GM15510 (cell line): ENCODE results near the gene NATD1.

Source experiments
- POLR2A ChIP-seq: IDR thresholded peaks from 3 replicates; pipeline ENCODE4 v1.6.1; 2011; ENCODE audit warnings: borderline replicate concordance; ENCODE audit not compliant: insufficient read length; ENCODE audit errors: extremely low read depth

The NATD1 gene

DNA sequence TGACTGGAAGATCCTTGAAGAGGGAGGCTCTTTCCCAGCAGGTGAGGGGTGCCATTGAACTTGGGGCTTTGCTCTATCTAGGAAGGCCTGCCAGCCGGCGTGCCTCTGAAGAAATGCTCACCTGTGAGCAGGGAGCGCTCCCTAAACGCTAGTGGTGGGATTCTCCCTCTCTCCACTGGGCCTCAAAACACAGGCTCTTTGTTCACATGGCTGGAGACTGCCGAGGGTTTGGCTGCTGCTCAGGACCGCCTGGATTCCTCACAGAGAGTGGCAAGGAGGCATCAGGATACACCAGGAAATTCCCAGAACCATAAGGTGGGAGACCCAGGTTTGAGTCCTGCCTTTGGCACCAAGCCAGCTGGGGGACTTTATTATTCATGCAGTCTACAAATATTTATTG, 21.7 kb downstream of the NATD1 start:
- TF ChIP-seq POLR2A = no peak

GRCh38 chr17:21228845-21229244, 24.4 kb downstream of the NATD1 start:
- TF ChIP-seq POLR2A = no peak

DNA sequence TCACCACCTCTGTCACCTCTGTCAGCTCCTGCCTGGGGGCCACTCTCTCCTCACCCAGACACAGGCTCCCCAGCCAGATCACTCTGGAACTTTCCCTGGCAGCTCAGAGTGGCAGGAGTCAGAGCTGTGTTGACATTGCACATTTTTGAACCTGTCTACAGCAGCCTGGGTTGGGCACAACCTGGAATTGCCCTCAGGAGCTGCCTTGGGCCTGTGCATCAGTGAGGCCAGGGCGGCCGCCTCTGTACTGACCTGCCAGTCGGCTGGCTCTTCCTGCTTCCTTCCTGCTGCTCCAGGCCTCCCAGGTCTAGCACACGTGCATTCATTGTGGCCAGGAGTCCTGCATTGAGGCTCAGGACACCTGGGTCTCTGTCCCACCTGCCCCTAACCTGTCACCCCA, 25.1 kb downstream of the NATD1 start:
- no peak for TF ChIP-seq POLR2A

DNA sequence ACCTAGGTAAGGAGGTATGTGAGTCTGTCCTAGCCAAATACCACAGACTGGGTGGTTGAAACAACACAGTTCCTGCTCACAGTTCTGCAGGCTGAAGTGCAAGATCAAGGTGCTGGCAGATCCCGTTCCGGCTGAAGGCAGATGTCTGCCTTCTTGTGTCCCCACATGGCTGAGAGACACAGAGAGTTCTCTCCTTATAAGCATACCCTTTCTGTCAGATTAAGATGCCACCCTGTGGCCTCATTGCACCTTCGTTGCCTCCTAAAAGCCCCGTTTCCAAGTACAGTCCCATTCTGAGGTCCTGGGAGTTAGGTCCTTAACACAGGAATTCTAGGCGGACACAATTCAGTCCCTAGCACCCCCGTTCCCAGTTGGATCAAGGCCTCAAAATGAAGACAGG, 30.1 kb downstream of the NATD1 start:
- TF ChIP-seq POLR2A = no peak

DNA sequence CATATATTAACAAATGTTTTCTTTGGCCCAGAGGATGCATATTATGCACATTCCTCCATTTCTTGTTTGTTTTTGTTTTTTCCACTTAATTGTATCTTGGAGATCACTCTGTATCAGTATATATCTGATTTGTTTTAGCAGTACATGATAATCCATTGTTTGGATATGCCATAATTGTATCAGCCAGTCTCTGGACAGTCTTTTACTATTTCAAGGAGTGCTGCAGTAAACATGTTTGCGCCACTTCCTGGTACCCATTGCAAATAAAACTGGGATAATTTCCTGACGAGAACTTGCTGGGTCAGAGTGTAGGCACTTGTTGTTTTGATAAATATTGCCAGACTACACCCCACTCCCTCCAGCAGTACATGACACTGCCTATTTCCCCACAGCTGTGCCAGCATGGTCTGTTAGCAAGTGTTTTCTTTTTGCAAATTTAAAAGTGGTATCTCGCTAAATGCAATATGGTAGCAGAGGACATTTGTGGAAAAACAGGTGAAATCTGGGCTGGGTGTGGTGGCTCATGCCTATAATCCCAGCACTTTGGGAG, 34.3 kb downstream of the NATD1 start:
- no peak for TF ChIP-seq POLR2A

- no peak for TF ChIP-seq POLR2A
Measured at GRCh38 chr17:21218101-21218500, 35.1 kb downstream of the NATD1 start.

DNA sequence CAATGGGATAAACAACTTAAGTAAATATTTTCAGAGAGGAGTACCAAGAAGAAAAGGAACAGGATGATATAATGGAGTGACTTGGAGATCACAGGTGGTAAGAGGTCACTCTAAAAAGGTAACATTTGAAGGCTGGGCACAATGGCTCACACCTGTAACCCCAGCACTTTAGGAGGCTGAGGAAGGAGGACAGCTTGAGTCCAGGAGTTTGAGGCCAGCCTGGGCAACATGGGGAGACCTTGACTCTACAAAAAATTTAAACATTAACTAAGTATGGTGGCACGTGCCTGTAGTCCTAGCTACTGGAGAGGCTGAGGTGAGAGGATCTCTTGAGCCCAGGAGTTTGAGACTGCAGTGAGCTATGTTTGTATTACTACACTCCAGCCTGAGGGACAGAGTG, 35.9 kb downstream of the NATD1 start:
- TF ChIP-seq POLR2A = no peak

GRCh38 chr17:21215935-21216334, 37.3 kb downstream of the NATD1 start:
- TF ChIP-seq POLR2A = no peak

- no peak for TF ChIP-seq POLR2A
Measured at GRCh38 chr17:21214777-21215541, 38.3 kb downstream of the NATD1 start.

DNA sequence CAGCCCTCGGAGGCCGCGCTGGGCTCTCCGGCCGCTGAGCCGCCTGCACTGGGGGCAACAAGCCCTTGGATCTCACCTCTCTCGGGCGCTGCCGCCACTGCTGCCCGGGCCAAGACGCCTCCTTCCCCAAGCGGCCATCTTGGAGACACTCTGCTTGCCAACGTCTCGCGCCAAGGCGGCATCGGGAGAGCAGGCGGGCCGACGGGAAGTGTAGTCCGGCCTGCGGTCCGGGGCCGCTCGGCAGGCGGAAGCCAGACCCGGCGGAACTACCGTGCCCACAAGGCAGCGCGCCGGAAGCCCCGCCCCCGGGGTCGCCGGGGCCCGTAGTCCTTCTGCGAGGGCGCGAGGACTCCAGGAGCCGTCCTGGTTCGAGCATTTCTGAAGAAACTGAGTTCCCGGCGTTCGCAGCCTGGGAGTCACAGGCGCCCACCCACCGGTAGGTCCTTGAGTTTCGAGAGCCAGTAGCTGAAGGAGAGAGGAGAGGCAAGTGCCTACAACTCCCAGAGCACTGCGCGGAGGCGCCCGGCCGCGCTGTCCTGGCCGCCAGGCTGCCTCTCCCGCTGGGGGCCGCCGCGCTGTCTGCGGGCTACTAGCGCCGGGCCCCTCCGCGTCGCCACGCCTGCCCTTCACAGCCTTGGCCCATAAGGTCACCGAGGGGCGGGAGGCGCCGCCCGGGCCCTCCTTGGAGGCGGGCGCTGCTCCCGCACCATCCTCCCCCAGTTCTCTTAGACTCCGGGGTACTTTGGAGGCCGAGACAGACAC, 39.0 kb downstream of the NATD1 start, which contains the start of gene TMEM11:
TSS of gene TMEM11 (minus strand) at position 147 of the 762 bp plus-strand sequence. CDS start at position 138, 9 bp downstream.
- TF ChIP-seq POLR2A = peak; percentile 81

- TF ChIP-seq POLR2A = no peak
Measured at GRCh38 chr17:21213638-21214014, 39.6 kb downstream of the NATD1 start.

- no peak for TF ChIP-seq POLR2A
Measured at GRCh38 chr17:21212826-21213637, 40.2 kb downstream of the NATD1 start.

DNA sequence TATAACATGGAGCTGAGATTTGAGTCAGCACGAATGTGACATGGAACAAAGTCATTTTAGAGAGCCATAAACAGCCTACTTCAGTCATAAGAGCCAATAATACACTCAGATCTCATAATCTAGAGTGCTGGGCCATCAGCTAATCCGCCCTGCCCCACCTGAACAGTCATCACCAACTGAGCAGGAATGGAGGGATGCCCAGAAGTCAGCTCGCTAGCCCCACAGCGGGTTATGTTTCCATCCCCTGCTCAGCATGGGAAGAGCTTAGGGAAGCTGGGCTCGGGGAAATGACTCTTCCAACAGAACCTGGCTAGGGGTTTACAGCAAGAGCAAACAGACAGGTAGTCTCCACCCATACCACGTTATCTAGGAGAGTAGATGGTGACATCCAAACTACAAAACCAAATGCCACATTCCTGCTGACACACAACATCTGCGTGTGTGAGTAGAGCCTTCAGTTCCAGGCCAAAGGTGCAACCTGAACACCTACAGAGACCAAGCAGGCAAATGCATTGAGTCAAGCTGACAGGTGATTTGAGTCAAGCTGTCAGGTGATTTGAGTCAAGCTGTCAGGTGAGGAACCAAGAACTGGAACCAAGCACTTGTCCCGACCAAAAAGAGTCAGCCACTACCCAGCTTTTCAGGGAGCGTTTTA, 41.3 kb downstream of the NATD1 start:
- no peak for TF ChIP-seq POLR2A

DNA sequence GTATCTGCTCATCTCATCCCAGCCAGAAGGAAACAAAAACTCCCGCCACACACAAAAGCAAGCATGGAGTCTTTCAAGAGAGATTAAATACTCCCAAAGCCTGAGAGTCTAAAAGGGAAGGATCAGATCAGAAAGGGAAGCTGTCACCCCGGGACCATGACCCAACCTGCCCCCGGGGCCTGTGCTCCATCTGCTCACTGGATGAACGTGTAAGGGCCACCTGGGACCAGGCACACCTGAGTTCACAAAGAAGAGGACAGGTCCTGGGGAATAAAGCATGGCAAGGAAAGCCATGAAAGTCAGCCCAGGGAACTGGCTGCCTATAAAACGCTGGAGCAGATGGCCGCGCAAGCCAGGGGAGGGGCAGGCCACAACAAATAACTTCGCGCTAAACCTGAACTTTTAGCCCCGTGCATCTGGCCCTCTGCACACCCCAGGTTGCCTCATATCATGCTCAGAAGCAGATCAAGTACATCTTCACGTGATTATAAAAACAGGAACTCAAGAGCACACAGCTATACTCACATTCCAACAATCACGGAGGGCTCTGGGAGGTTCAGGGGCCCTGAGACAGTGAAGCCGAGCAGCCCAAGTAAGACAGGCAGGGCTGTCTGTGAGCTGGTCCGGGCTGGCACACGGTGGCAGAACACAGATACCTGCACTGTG, 42.7 kb downstream of the NATD1 start:
- TF ChIP-seq POLR2A = no peak

DNA sequence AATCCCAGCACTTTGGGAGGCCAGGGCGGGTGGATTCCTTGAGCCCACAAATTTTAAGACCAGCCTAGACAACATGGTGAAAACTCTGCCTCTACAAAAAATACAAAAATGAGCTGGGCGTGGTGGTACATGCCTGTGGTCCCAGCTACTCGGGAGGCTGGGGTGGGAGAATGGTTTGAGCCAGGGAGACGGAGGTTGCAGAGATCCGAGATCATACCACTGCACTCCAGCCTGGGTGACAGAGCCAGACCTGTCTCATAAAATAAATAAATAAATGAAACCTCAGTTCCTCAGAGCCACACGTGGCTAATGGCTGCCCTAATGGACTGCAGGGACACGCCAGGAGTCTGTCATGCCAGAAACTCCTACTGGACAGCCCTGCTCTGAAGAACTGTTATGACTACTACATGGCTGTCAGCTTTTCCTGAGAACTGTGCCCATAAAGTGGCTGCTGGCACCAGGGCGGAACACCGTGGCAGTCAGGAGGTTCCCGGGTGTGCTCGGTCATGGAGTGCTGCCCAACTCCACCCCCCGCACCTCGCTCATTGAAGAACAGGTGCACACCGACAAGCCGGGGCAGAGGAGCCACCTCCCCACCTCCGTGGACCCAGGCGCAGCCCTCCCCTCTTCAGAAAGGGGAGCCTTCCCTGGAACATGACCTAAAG, 43.6 kb downstream of the NATD1 start:
- TF ChIP-seq POLR2A = no peak
